HepG2 (cell line): ENCODE measurements around the gene KANK4. TPM values are rescaled to one million over a fixed set of nuclear protein-coding genes. Genes with fewer than 3 reads are reported as not detected.

Source experiments
- ATF2 ChIP-seq: sonication (generic); formaldehyde crosslinking; IDR thresholded peaks from 2 replicates; pipeline ENCODE4 v1.4.0; 2020; ENCODE audit warnings: missing genetic modification reagents
- ATF7 ChIP-seq, 2 experiments: fragments of 450-650 bp in 1 of 2; sonication (generic) in 1 of 2; formaldehyde crosslinking in 1 of 2; IDR thresholded peaks; 2 replicates each; pipeline versions ENCODE4 v1.4.0 to v1.6.1; 2016 to 2020; ENCODE audit warnings: antibody characterized with exemption in 1 of 2, mild to moderate bottlenecking in 1 of 2, missing genetic modification reagents in 1 of 2
- ATRX ChIP-seq: sonication (generic); formaldehyde crosslinking; IDR thresholded peaks from 2 replicates; pipeline ENCODE4 v1.4.0; 2020; ENCODE audit warnings: missing genetic modification reagents, borderline replicate concordance
- CREB1 ChIP-seq, 2 experiments: fragments of 450-650 bp in 1 of 2; IDR thresholded peaks; 2 replicates each; pipeline ENCODE4 v1.6.1; 2016 to 2017; ENCODE audit warnings: control low read depth in 1 of 2, mild to moderate bottlenecking in 1 of 2, missing compliant biosample characterization in 1 of 2, missing genetic modification characterization in 1 of 2
- DPF2 ChIP-seq: sonication (generic); formaldehyde crosslinking; IDR thresholded peaks from 2 replicates; pipeline ENCODE4 v1.4.0; 2020; ENCODE audit warnings: mild to moderate bottlenecking, low read depth, missing genetic modification reagents, borderline replicate concordance
- FOXP1 ChIP-seq, 2 experiments: fragments of 450-650 bp in 1 of 2; IDR thresholded peaks; 2 replicates each; pipeline ENCODE4 v1.6.1; 2017 to 2018; ENCODE audit warnings: antibody characterized with exemption in 1 of 2
- HCFC1 ChIP-seq: fragments of 150-350 bp; IDR thresholded peaks from 2 replicates; pipeline ENCODE4 v1.6.1; 2014; ENCODE audit warnings: low read depth, low read length
- HMG20A ChIP-seq: IDR thresholded peaks from 2 replicates; pipeline ENCODE4 v1.6.1; 2016; ENCODE audit warnings: borderline replicate concordance
- HNF1B ChIP-seq: sonication (generic); formaldehyde crosslinking; IDR thresholded peaks from 2 replicates; pipeline ENCODE4 v1.5.1; 2020; ENCODE audit warnings: mild to moderate bottlenecking, moderate library complexity, missing genetic modification reagents
- HNF4G ChIP-seq, 2 experiments: sonication (generic) in 1 of 2; formaldehyde crosslinking in 1 of 2; IDR thresholded peaks; 2 replicates each; pipeline versions ENCODE4 v1.4.0 to v1.6.1; 2011 to 2020; ENCODE audit warnings: borderline replicate concordance in 2 of 2, low read depth in 2 of 2, mild to moderate bottlenecking in 2 of 2, low read length in 1 of 2, missing genetic modification reagents in 1 of 2, moderate library complexity in 1 of 2
- HOXA5 ChIP-seq: sonication (generic); formaldehyde crosslinking; IDR thresholded peaks from 2 replicates; pipeline ENCODE4 v1.4.0; 2020; ENCODE audit warnings: missing genetic modification reagents
- MIER3 ChIP-seq: IDR thresholded peaks from 2 replicates; pipeline ENCODE4 v1.6.1; 2016; ENCODE audit warnings: missing compliant biosample characterization, borderline replicate concordance
- MTA1 ChIP-seq: sonication (generic); formaldehyde crosslinking; IDR thresholded peaks from 2 replicates; pipeline ENCODE4 v1.4.0; 2020; ENCODE audit warnings: missing genetic modification reagents, mild to moderate bottlenecking, borderline replicate concordance
- PPARG ChIP-seq: conservative IDR thresholded peaks from 2 replicates; pipeline ENCODE4 v1.6.1; 2016; ENCODE audit warnings: missing biosample characterization, missing genetic modification reagents
- RXRA ChIP-seq: sonication (generic); formaldehyde crosslinking; IDR thresholded peaks from 2 replicates; pipeline ENCODE4 v1.5.1; 2020; ENCODE audit warnings: missing genetic modification reagents
- RXRB ChIP-seq: IDR thresholded peaks from 2 replicates; pipeline ENCODE4 v1.6.1; 2016; ENCODE audit warnings: borderline replicate concordance, missing genetic modification reagents, missing compliant biosample characterization
- SAP130 ChIP-seq: IDR thresholded peaks from 2 replicates; pipeline ENCODE4 v1.6.1; 2016; ENCODE audit warnings: low read depth
- SOX5 ChIP-seq: IDR thresholded peaks from 2 replicates; pipeline ENCODE4 v1.6.1; 2016; ENCODE audit warnings: borderline replicate concordance
- SRY ChIP-seq: sonication (generic); formaldehyde crosslinking; IDR thresholded peaks from 2 replicates; pipeline ENCODE4 v1.8.0; 2022; ENCODE audit warnings: mild to moderate bottlenecking, missing genetic modification reagents
- TCF7L2 ChIP-seq: IDR thresholded peaks from 2 replicates; pipeline ENCODE4 v1.6.1; 2011; ENCODE audit warnings: mild to moderate bottlenecking, low read depth, low read length, moderate library complexity
- ZBTB7B ChIP-seq: sonication (generic); formaldehyde crosslinking; IDR thresholded peaks from 2 replicates; pipeline ENCODE4 v1.4.0; 2020; ENCODE audit warnings: missing genetic modification reagents
- ZMYM4 ChIP-seq: sonication (generic); formaldehyde crosslinking; IDR thresholded peaks from 2 replicates; pipeline ENCODE4 v1.8.1; 2023; ENCODE audit warnings: mild to moderate bottlenecking, missing genetic modification reagents
- ZNF264 ChIP-seq: sonication (generic); formaldehyde crosslinking; IDR thresholded peaks from 2 replicates; pipeline ENCODE4 v1.4.0; 2020; ENCODE audit warnings: missing genetic modification reagents
- ZNF432 ChIP-seq: sonication (generic); formaldehyde crosslinking; IDR thresholded peaks from 2 replicates; pipeline ENCODE4 v1.5.0; 2020; ENCODE audit warnings: missing genetic modification reagents, mild to moderate bottlenecking, borderline replicate concordance
- ZNF770 ChIP-seq: sonication (generic); formaldehyde crosslinking; IDR thresholded peaks from 2 replicates; pipeline ENCODE4 v1.5.0; 2020; ENCODE audit warnings: mild to moderate bottlenecking, missing genetic modification reagents
- ZNF891 ChIP-seq: sonication (generic); formaldehyde crosslinking; IDR thresholded peaks from 2 replicates; pipeline ENCODE4 v1.5.0; 2020; ENCODE audit warnings: mild to moderate bottlenecking, missing genetic modification reagents
- polyA plus RNA-seq, 8 experiments: library from polyadenylated mRNA; depleted of rRNA in 3 of 8; stranded (reverse) in 7 of 8; unstranded in 1 of 8; fragments of >200 nt; fragmentation: Illumina TruSeq in 4 of 8; extraction: Trizol in 4 of 8; gene quantifications; 2 replicates each; pipeline versions ENCODE4 v1.2.1 to v1.2.3, GENCODE V29; 2011 to 2016; ENCODE audit warnings: low read depth in 4 of 8, missing spikeins in 1 of 8, mixed read lengths in 1 of 8; ENCODE audit not compliant: insufficient read depth in 1 of 8
- total RNA-seq, 5 experiments: library from RNA; depleted of rRNA; stranded (reverse); fragments of >200 nt; fragmentation: Illumina TruSeq; extraction: Trizol; gene quantifications; 2 replicates each; pipeline ENCODE4 v1.2.3, GENCODE V29; 2016; ENCODE audit warnings: low read depth in 1 of 5

The KANK4 gene
- total and polyA plus RNA-seq, 2 of the 13 experiments (the other 11 are each of a cell fraction or from before 2014, with no cell fraction given), result 16.1 to 25.7 TPM

- TF ChIP-seq ZBTB7B (CRISPR knock-in tag) (0 out of 2 replicates have a peak, but pooled peaks have one; percentile 37), HMG20A (CRISPR knock-in tag) (peak; percentile 70; the same call in 1 of the 2 replicates), ZMYM4 (peak; percentile 66; the same call in 1 of the 2 replicates), ZNF432 (CRISPR knock-in tag) (no peak), MTA1 (0 out of 2 replicates have a peak, but pooled peaks have one; percentile 42), FOXP1 (IDR thresholded peaks at IDR 0.05) (no peak), FOXP1 (CRISPR knock-in tag; IDR thresholded peaks at IDR 0.05) (0 out of 2 replicates have a peak, but pooled peaks have one; percentile 24), PPARG (CRISPR knock-in tag) (0 out of 2 replicates have a peak, but pooled peaks have one; percentile 56), ATRX (CRISPR knock-in tag) (no peak), DPF2 (peak; percentile 70; the same call in 1 of the 2 replicates), ATF2 (CRISPR knock-in tag) (peak; percentile 93), MIER3 (CRISPR knock-in tag) (0 out of 2 replicates have a peak, but pooled peaks have one; percentile 24), HCFC1 (no peak), SOX5 (CRISPR knock-in tag) (peak; percentile 60; the same call in 1 of the 2 replicates), SRY (CRISPR knock-in tag) (no peak), RXRB (CRISPR knock-in tag) (peak; percentile 86), HNF4G (IDR thresholded peaks at IDR 0.05; ENCODE audit: borderline replicate concordance, low read depth, low read length) (peak; percentile 60; the same call in 1 of the 2 replicates), HNF4G (CRISPR knock-in tag; IDR thresholded peaks at IDR 0.05; ENCODE audit: borderline replicate concordance, low read depth) (0 out of 2 replicates have a peak, but pooled peaks have one; percentile 47), HNF1B (CRISPR knock-in tag) (0 out of 2 replicates have a peak, but pooled peaks have one; percentile 30), SAP130 (CRISPR knock-in tag) (peak; percentile 49), ATF7 (IDR thresholded peaks at IDR 0.05) (0 out of 2 replicates have a peak, but pooled peaks have one; percentile 47), ATF7 (CRISPR knock-in tag; IDR thresholded peaks at IDR 0.05) (peak; percentile 65; the same call in 1 of the 2 replicates), ZNF891 (CRISPR knock-in tag) (no peak), ZNF770 (CRISPR knock-in tag) (0 out of 2 replicates have a peak, but pooled peaks have one; percentile 13), HOXA5 (CRISPR knock-in tag) (0 out of 2 replicates have a peak, but pooled peaks have one; percentile 35), ZNF264 (CRISPR knock-in tag) (peak; percentile 49; the same call in 1 of the 2 replicates), RXRA (peak; percentile 66; the same call in 1 of the 2 replicates), CREB1 (IDR thresholded peaks at IDR 0.05) (no peak), CREB1 (CRISPR knock-in tag; IDR thresholded peaks at IDR 0.05) (peak; percentile 54; the same call in 1 of the 2 replicates), TCF7L2 (no peak)
Measured at GRCh38 chr1:62198781-62199125, 120.5 kb downstream of the KANK4 start (continued).
